Hepatocyte (in vitro differentiated cells): Measurements from ENCODE around the gene CMKLR1.

Experiments
- EZH2 ChIP-seq: fragments of 200-600 bp; sonication (generic); IDR thresholded peaks from 2 replicates; pipeline ENCODE4 v1.6.1; 2016; ENCODE audit warnings: antibody characterized with exemption, mild to moderate bottlenecking, borderline replicate concordance
- TF ChIP-seq, protein P1 (sequence below): fragments of 200-600 bp; sonication (generic); IDR thresholded peaks from 2 replicates; pipeline ENCODE4 v1.5.1; 2016; ENCODE audit warnings: antibody characterized with exemption, mild to moderate bottlenecking; ENCODE audit not compliant: poor library complexity

DNA sequence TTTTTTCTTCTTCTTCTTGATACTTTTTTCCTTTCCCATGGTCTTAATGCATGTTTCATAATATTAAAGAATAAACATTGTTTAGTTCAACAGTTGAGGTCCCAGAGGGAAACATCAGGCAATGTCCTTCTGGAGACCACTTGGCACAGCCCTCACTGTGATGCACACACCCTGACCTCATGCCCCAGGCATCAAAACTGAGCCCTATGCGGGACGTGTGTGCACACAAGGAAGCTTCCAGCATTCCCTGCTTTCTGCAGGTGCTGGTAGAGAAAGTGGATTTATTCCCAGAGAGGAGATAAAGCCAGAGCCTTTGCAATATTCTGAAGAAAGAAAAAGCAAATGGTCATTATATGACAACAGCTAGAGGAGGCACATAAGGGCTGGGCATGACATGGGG, 16.0 kb upstream of the CMKLR1 start:
- TF ChIP-seq, protein P1, sequence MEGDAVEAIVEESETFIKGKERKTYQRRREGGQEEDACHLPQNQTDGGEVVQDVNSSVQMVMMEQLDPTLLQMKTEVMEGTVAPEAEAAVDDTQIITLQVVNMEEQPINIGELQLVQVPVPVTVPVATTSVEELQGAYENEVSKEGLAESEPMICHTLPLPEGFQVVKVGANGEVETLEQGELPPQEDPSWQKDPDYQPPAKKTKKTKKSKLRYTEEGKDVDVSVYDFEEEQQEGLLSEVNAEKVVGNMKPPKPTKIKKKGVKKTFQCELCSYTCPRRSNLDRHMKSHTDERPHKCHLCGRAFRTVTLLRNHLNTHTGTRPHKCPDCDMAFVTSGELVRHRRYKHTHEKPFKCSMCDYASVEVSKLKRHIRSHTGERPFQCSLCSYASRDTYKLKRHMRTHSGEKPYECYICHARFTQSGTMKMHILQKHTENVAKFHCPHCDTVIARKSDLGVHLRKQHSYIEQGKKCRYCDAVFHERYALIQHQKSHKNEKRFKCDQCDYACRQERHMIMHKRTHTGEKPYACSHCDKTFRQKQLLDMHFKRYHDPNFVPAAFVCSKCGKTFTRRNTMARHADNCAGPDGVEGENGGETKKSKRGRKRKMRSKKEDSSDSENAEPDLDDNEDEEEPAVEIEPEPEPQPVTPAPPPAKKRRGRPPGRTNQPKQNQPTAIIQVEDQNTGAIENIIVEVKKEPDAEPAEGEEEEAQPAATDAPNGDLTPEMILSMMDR = no peak
- no peak for TF ChIP-seq EZH2
